A673 (cell line): Measurements from ENCODE around the gene SCGN. TPM values are rescaled to one million over a fixed set of nuclear protein-coding genes. Genes with fewer than 3 reads are reported as not detected.

Source experiments
- BruUV-seq: library from RNA; stranded (reverse); fragments of 400-500 nt; replicated peaks from 2 replicates; lab custom pipeline; 2021; lab: Mats Ljungman, UMichigan
- CTCF ChIA-PET: fragments of 300-600 bp; sonication (Branson Sonifier 250); formaldehyde crosslinking; loops from one replicate; lab custom pipeline; 2022; ENCODE audit warnings: antibody characterized with exemption; lab: Charles Lee
- POLR2A ChIA-PET: fragments of 300-600 bp; sonication (Branson Sonifier 250); formaldehyde crosslinking; loops from one replicate; lab custom pipeline; 2022; ENCODE audit warnings: antibody characterized with exemption; ENCODE audit not compliant: low non-redundant PET; lab: Charles Lee
- DNase-seq: peaks from one replicate; pipeline ENCODE4 v3.0.0-alpha.2; 2015; ENCODE audit warnings: low spot score
- H3K27ac ChIP-seq: fragments of 200-600 bp; sonication (generic); 2 replicates; pipeline ENCODE4 v1.5.1; 2016; ENCODE audit warnings: mixed run types, low read depth, mild to moderate bottlenecking, mixed read lengths, antibody characterized with exemption, low read length; ENCODE audit not compliant: poor library complexity, severe bottlenecking
- H3K27me3 ChIP-seq: fragments of 200-600 bp; sonication (generic); replicated peaks from 2 replicates; pipeline ENCODE4 v1.6.1; 2017; ENCODE audit warnings: mixed run types, low read depth, mild to moderate bottlenecking, mixed read lengths, antibody characterized with exemption, low read length; ENCODE audit not compliant: insufficient read depth, poor library complexity
- H3K36me3 ChIP-seq: fragments of 200-600 bp; sonication (generic); 2 replicates; pipeline ENCODE4 v1.6.1; 2016; ENCODE audit warnings: mixed run types, mild to moderate bottlenecking, mixed read lengths, antibody characterized with exemption, low read length; ENCODE audit not compliant: insufficient read depth, poor library complexity, severe bottlenecking
- H3K4me1 ChIP-seq: fragments of 200-600 bp; sonication (generic); 2 replicates; pipeline ENCODE4 v1.6.1; 2017; ENCODE audit warnings: mixed run types, mild to moderate bottlenecking, mixed read lengths, antibody characterized with exemption, low read length; ENCODE audit not compliant: insufficient read depth, poor library complexity, severe bottlenecking
- H3K4me3 ChIP-seq: fragments of 200-600 bp; sonication (generic); 2 replicates; pipeline ENCODE4 v1.5.1; 2016; ENCODE audit warnings: low read depth, mixed run types, mild to moderate bottlenecking, mixed read lengths, low read length; ENCODE audit not compliant: poor library complexity, severe bottlenecking
- H3K9me3 ChIP-seq: fragments of 200-600 bp; sonication (generic); 2 replicates; pipeline ENCODE4 v1.6.1; 2016; ENCODE audit warnings: mixed run types, low read depth, mild to moderate bottlenecking, mixed read lengths, antibody characterized with exemption, low read length; ENCODE audit not compliant: poor library complexity, severe bottlenecking
- EZH2 ChIP-seq: fragments of 200-600 bp; sonication (generic); IDR thresholded peaks from 2 replicates; pipeline ENCODE4 v1.6.1; 2017; ENCODE audit warnings: borderline replicate concordance, low read depth, mild to moderate bottlenecking, mixed read lengths, antibody characterized with exemption, low read length; ENCODE audit not compliant: poor library complexity, severe bottlenecking
- intact Hi-C: fragments of 100-400 bp; cut with micrococcal nuclease; formaldehyde crosslinking; loops from one replicate; pipeline ENCODE4 v1.10.0; 2022; ENCODE audit not compliant: unreplicated experiment
- total RNA-seq: library from RNA; stranded (reverse); gene quantifications from 2 replicates; pipeline ENCODE4 v1.2.3, GENCODE V29; 2021
- TF ChIP-seq, protein P1 (sequence below): fragments of 300-800, 200-600 bp; sonication (generic); conservative IDR thresholded peaks from 2 replicates; pipeline ENCODE4 v1.5.1; 2017; ENCODE audit warnings: low read depth, mild to moderate bottlenecking, antibody characterized with exemption, low read length, moderate library complexity, mixed read lengths

SCGN gene
- total RNA-seq, 1 experiment from 2014 or later = not detected

DNA sequence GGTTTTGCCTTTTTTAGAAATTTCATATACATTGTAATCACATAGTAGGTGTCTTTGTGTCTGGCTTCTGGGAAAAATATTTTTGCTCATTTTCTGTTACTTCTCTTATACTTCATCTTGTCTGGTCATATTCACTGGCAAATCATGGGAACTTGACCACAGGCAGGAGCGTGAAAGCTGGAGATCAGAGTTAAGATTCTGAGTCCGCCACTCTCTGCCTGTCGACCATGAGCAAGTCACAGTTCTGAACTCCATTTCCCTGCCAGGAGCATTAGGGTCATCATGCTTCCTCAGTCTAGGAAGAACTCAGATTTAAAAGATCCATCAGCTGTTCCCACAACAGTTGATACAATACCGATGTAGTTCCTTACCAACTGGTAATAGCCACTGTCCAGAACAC is 12.4 kb upstream of the SCGN start:
- no peak for DNase-seq
- Histone ChIP-seq H3K9me3 (no peaks in the 10 kb centered on the region), H3K27ac (no peak overlapping the region), H3K4me3 (no peak overlapping the region), H3K36me3 (no peaks in the 10 kb centered on the region), H3K4me1 (no peaks in the 10 kb centered on the region), H3K27me3 (peaks cover 56% of the 10 kb centered on the region)
- ChIA-PET CTCF (no interaction called here), POLR2A (no interaction called here)
- TF ChIP-seq, protein P1, sequence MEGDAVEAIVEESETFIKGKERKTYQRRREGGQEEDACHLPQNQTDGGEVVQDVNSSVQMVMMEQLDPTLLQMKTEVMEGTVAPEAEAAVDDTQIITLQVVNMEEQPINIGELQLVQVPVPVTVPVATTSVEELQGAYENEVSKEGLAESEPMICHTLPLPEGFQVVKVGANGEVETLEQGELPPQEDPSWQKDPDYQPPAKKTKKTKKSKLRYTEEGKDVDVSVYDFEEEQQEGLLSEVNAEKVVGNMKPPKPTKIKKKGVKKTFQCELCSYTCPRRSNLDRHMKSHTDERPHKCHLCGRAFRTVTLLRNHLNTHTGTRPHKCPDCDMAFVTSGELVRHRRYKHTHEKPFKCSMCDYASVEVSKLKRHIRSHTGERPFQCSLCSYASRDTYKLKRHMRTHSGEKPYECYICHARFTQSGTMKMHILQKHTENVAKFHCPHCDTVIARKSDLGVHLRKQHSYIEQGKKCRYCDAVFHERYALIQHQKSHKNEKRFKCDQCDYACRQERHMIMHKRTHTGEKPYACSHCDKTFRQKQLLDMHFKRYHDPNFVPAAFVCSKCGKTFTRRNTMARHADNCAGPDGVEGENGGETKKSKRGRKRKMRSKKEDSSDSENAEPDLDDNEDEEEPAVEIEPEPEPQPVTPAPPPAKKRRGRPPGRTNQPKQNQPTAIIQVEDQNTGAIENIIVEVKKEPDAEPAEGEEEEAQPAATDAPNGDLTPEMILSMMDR = no peak
- TF ChIP-seq EZH2 = no peak
- intact Hi-C loops = no loop called here
- no TSS peak for BruUV-seq

DNA sequence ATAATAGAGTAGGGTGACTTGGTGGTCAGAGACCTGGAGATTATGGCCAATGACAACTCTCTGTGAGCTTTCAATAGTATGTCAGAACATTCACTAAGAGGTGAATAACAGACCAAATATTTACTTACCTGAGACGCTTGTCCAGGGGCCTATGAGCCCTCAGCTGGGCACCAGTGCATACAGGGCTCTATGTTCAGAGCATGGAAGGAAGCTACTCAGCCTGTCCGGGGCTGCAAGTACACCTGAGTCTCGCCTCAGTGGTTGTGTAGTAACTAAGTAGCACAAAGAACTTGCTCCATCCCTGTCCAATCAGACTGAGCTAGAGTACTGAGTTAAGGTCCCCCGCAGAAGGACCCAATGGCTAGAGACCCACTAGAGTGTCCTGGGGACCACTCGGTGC is 11.6 kb upstream of the SCGN start:
- no peak overlapping the region for H3K4me3 ChIP-seq
- TF ChIP-seq, protein P1 = no peak
- TF ChIP-seq EZH2 = no peak
- H3K4me1 ChIP-seq = no peaks in the 10 kb centered on the region
- H3K27ac ChIP-seq = no peak overlapping the region
- H3K36me3 ChIP-seq = no peaks in the 10 kb centered on the region
- BruUV-seq = no TSS peak
- H3K9me3 ChIP-seq = no peaks in the 10 kb centered on the region
- ChIA-PET POLR2A (no interaction called here), CTCF (no interaction called here)
- intact Hi-C loops = no loop called here
- no peak for DNase-seq
- H3K27me3 ChIP-seq = peaks cover 59% of the 10 kb centered on the region

DNA sequence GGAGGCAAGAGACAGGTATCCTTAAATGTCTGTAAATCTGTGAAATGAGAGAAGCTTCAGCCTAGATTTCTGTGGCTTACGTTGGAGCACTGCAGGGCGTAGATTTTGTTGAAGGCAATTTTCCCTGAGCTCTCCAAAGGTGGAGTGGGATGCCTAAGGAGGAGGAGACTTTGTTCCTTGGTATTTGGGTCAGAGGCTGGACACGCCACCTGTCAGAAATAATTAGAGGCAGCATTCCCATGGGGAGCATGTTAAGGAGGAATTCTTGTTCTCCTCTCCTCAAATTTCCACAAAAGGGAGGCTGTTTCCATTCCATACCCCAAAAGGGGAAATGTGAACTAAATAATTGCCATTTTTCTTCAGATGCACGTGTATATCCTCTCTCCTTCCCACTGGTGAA is 11.1 kb upstream of the SCGN start:
- ChIA-PET POLR2A (no interaction called here), CTCF (no interaction called here)
- no peak overlapping the region for H3K4me3 ChIP-seq
- BruUV-seq = no TSS peak
- intact Hi-C loops = no loop called here
- no peak for DNase-seq
- no peak for TF ChIP-seq EZH2
- TF ChIP-seq, protein P1 = no peak
- no peaks in the 10 kb centered on the region for H3K9me3 ChIP-seq
- no peaks in the 10 kb centered on the region for H3K4me1 ChIP-seq
- H3K27ac ChIP-seq = no peak overlapping the region
- peaks cover 59% of the 10 kb centered on the region for H3K27me3 ChIP-seq
- H3K36me3 ChIP-seq = no peaks in the 10 kb centered on the region
